DMS 273 (cell line): ENCODE measurements around the gene HTT.

Experiments used
- DNase-seq: peaks from one replicate; lab custom pipeline; 2025; ENCODE audit not compliant: unreplicated experiment; lab: John Stamatoyannopoulos, UW

Gene HTT

GRCh38 chr4:3233391-3234071 is 159.1 kb downstream of the HTT start:
- DNase-seq: peak; percentile 29

GRCh38 chr4:3234171-3235029 is 159.9 kb downstream of the HTT start:
- DNase-seq: no peak

- DNase-seq: no peak
Measured at GRCh38 chr4:3235030-3235345, 160.5 kb downstream of the HTT start.

GRCh38 chr4:3235581-3235980 is 161.1 kb downstream of the HTT start:
- DNase-seq: no peak

- DNase-seq: no peak
Measured at GRCh38 chr4:3236326-3236878, 161.9 kb downstream of the HTT start.

GRCh38 chr4:3237266-3237665 is 162.8 kb downstream of the HTT start:
- no peak for DNase-seq

GRCh38 chr4:3237712-3238560 is 163.5 kb downstream of the HTT start:
- DNase-seq: peak; percentile 66

- DNase-seq: no peak
Measured at GRCh38 chr4:3238721-3239120, 164.2 kb downstream of the HTT start.

- peak; percentile 45 for DNase-seq
Measured at GRCh38 chr4:3239303-3239702, 164.8 kb downstream of the HTT start.

- peak; percentile 93 for DNase-seq
Measured at GRCh38 chr4:3239998-3240920, 165.8 kb downstream of the HTT start.

- DNase-seq: peak; percentile 77
Measured at GRCh38 chr4:3240936-3241522, 166.5 kb downstream of the HTT start.

GRCh38 chr4:3241898-3242524 is 167.5 kb downstream of the HTT start:
- peak; percentile 74 for DNase-seq

- no peak for DNase-seq
Measured at GRCh38 chr4:3243136-3243780, 168.8 kb downstream of the HTT start.

- DNase-seq: no peak
Measured at GRCh38 chr4:3244002-3244401, 169.5 kb downstream of the HTT start.

GRCh38 chr4:3244747-3245146 is 170.3 kb downstream of the HTT start:
- DNase-seq: no peak

- DNase-seq: no peak
Measured at GRCh38 chr4:3245676-3246075, 171.2 kb downstream of the HTT start.

GRCh38 chr4:3246458-3247398 is 172.2 kb downstream of the HTT start:
- peak; percentile 64 for DNase-seq
